Keratinocyte (primary cell): ENCODE measurements around the gene PES1. TPM values are rescaled to one million over a fixed set of nuclear protein-coding genes. Genes with fewer than 3 reads are reported as not detected.

ENCODE experiments used
- DNase-seq: peaks from one replicate; pipeline ENCODE4 v3.0.0-alpha.2; 2011; ENCODE audit warnings: low read depth, missing footprints, low spot score
- FAIRE-seq: peaks from 2 replicates; lab custom pipeline; 2011; peaks lifted over from hg19 to GRCh38; lab: Jason Lieb, UNC
- H2AFZ ChIP-seq: 2 replicates; pipeline ENCODE4 v1.6.0; 2012; ENCODE audit warnings: low read length, control low read depth, inconsistent platforms; ENCODE audit not compliant: control insufficient read depth
- H3K27ac ChIP-seq: 2 replicates; pipeline ENCODE4 v1.5.1; 2011; ENCODE audit warnings: low read length; ENCODE audit not compliant: control insufficient read depth, insufficient read depth
- H3K27me3 ChIP-seq: 3 replicates; pipeline ENCODE4 v1.6.0; 2011; ENCODE audit warnings: low read length; ENCODE audit not compliant: control insufficient read depth, insufficient read depth; ENCODE audit errors: extremely low read depth
- H3K36me3 ChIP-seq, 2 experiments: 2 replicates in 1 of 2; 3 replicates in 1 of 2; pipeline ENCODE4 v1.5.1; 2011; ENCODE audit warnings: low read length in 2 of 2, mild to moderate bottlenecking in 1 of 2; ENCODE audit not compliant: control insufficient read depth in 2 of 2, insufficient read depth in 2 of 2; ENCODE audit errors: extremely low read depth in 1 of 2
- H3K4me1 ChIP-seq: 3 replicates; pipeline ENCODE4 v1.5.1; 2011; ENCODE audit warnings: low read length; ENCODE audit not compliant: control insufficient read depth, insufficient read depth; ENCODE audit errors: extremely low read depth
- H3K4me2 ChIP-seq: 3 replicates; pipeline ENCODE4 v1.6.0; 2011; ENCODE audit warnings: low read depth, low read length; ENCODE audit not compliant: control insufficient read depth, insufficient read depth; ENCODE audit errors: extremely low read depth
- H3K4me3 ChIP-seq, 3 experiments: fragments of 200-600 bp in 1 of 3; sonication (generic) in 1 of 3; 2 replicates in 2 of 3; 3 replicates in 1 of 3; pipeline ENCODE4 v1.5.1; 2011 to 2016; ENCODE audit warnings: low read length in 3 of 3, mild to moderate bottlenecking in 3 of 3, control low read depth in 2 of 3, inconsistent platforms in 1 of 3, low read depth in 1 of 3, mixed read lengths in 1 of 3, mixed run types in 1 of 3, moderate library complexity in 1 of 3; ENCODE audit not compliant: control insufficient read depth in 2 of 3, insufficient read depth in 2 of 3; ENCODE audit errors: extremely low read depth in 1 of 3
- H3K79me2 ChIP-seq: 2 replicates; pipeline ENCODE4 v1.6.0; 2012; ENCODE audit warnings: low read length; ENCODE audit not compliant: control insufficient read depth, insufficient read depth
- H3K9ac ChIP-seq: 3 replicates; pipeline ENCODE4 v1.6.0; 2011; ENCODE audit warnings: low read length; ENCODE audit not compliant: control insufficient read depth, insufficient read depth; ENCODE audit errors: extremely low read depth
- H3K9me1 ChIP-seq: 3 replicates; pipeline ENCODE4 v1.6.0; 2011; ENCODE audit warnings: low read length; ENCODE audit not compliant: control insufficient read depth, insufficient read depth; ENCODE audit errors: extremely low read depth
- H3K9me3 ChIP-seq: 2 replicates; pipeline ENCODE4 v1.5.1; 2012; ENCODE audit warnings: low read depth, low read length; ENCODE audit not compliant: control insufficient read depth
- H4K20me1 ChIP-seq: 3 replicates; pipeline ENCODE4 v1.6.0; 2011; ENCODE audit warnings: low read length; ENCODE audit not compliant: control insufficient read depth, insufficient read depth; ENCODE audit errors: extremely low read depth
- CTCF ChIP-seq, 3 experiments: IDR thresholded peaks in 1 of 3; conservative IDR thresholded peaks in 1 of 3; optimal IDR thresholded peaks in 1 of 3; 2 replicates in 2 of 3; 3 replicates in 1 of 3; pipeline versions ENCODE3 to v1.5.1; 2011; ENCODE audit warnings: low read length in 3 of 3, mild to moderate bottlenecking in 3 of 3, moderate library complexity in 2 of 3, control low read depth in 1 of 3, inconsistent platforms in 1 of 3; ENCODE audit not compliant: insufficient read depth in 2 of 3; ENCODE audit errors: extremely low read depth in 1 of 3
- EZH2 ChIP-seq: IDR thresholded peaks from one replicate; pipeline ENCODE4 v1.6.1; 2012; ENCODE audit warnings: inconsistent platforms, mild to moderate bottlenecking, low read length, moderate library complexity
- dilution Hi-C: fragments of 300-500 bp; cut with MboI; formaldehyde crosslinking; loops from one replicate; pipeline ENCODE4 v1.7.0; 2020; ENCODE audit warnings: low sequenced_read_pairs; ENCODE audit not compliant: extremely low pct_ligation_motif_present
- polyA plus RNA-seq, 5 experiments: library from polyadenylated mRNA; depleted of rRNA in 3 of 5; stranded (reverse) in 3 of 5; stranded (forward) in 1 of 5; unstranded in 1 of 5; fragments of >200 nt; gene quantifications; 1 replicate in 1 of 5; 2 replicates in 3 of 5; 3 replicates in 1 of 5; pipeline versions ENCODE4 v1.2.1 to v1.2.3, GENCODE V29; 2011 to 2012; ENCODE audit warnings: missing spikeins in 2 of 5, low read depth in 1 of 5, low replicate concordance in 1 of 5

PES1 gene
- polyA plus RNA-seq, 1 donor (not counting 4 experiments of a cell fraction or from before 2014, with no cell fraction given): 116 TPM

- FAIRE-seq: no peak
- Histone ChIP-seq H3K9me1 (no peaks in the 10 kb centered on the region), H3K4me1 (peaks cover 4% of the 10 kb centered on the region), H4K20me1 (no peaks in the 10 kb centered on the region), H3K27ac (no peak overlapping the region), H3K79me2 (no peaks in the 10 kb centered on the region), H3K36me3 (no peaks in the 10 kb centered on the region), H2AFZ (no peak overlapping the region), H3K9ac (no peak overlapping the region), H3K4me3 (no peak overlapping the region), H3K4me2 (no peak overlapping the region), H3K9me3 (no peaks in the 10 kb centered on the region), H3K27me3 (no peaks in the 10 kb centered on the region)
- no peak for DNase-seq
- TF ChIP-seq EZH2 (no peak), CTCF (optimal IDR thresholded peaks at IDR 0.05 in 1 of 3, IDR thresholded peaks at IDR 0.05 in 1 of 3, conservative IDR thresholded peaks at IDR 0.05 in 1 of 3; ENCODE audit: extremely low read depth in 1 of 3, insufficient read depth in 2 of 3, low read length in 3 of 3) (no peak)
- dilution Hi-C loops: no loop called here
Observed at GRCh38 chr22:30600921-30601320, 9.2 kb upstream of the PES1 start.

- Histone ChIP-seq H3K4me3 (no peak overlapping the region), H4K20me1 (no peaks in the 10 kb centered on the region), H3K9me1 (no peaks in the 10 kb centered on the region), H3K79me2 (no peaks in the 10 kb centered on the region), H3K4me1 (no peaks in the 10 kb centered on the region), H2AFZ (no peak overlapping the region), H3K27me3 (no peaks in the 10 kb centered on the region), H3K4me2 (no peak overlapping the region), H3K9me3 (no peaks in the 10 kb centered on the region), H3K27ac (no peak overlapping the region), H3K9ac (no peak overlapping the region), H3K36me3 (no peaks in the 10 kb centered on the region)
- dilution Hi-C loops: no loop called here
- no peak for DNase-seq
- TF ChIP-seq EZH2 (no peak), CTCF (optimal IDR thresholded peaks at IDR 0.05 in 1 of 3, IDR thresholded peaks at IDR 0.05 in 1 of 3, conservative IDR thresholded peaks at IDR 0.05 in 1 of 3; ENCODE audit: extremely low read depth in 1 of 3, insufficient read depth in 2 of 3, low read length in 3 of 3) (no peak)
- FAIRE-seq: no peak
Observed at GRCh38 chr22:30598986-30599385, 7.3 kb upstream of the PES1 start.
